HEK293T (cell line): ENCODE results near the gene USP37.
A peak's percentile ranks its signal among the peaks of the same experiment; 100 is the strongest.

ENCODE experiments used
- CTCF ChIA-PET: fragments of 350-600 bp; formaldehyde crosslinking; extraction: SDS; loops from one replicate; lab custom pipeline; 2021; ENCODE audit warnings: antibody characterized with exemption, inconsistent platforms; lab: Yijun Ruan, JAX
- POLR2A ChIA-PET: fragments of 350-600 bp; formaldehyde crosslinking; extraction: SDS; loops from one replicate; lab custom pipeline; 2020; ENCODE audit warnings: antibody characterized with exemption, inconsistent platforms; lab: Yijun Ruan, JAX
- DNase-seq: peaks from one replicate; pipeline ENCODE4 v3.0.0; 2012; ENCODE audit warnings: mixed read lengths; ENCODE audit errors: extremely low spot score
- ARNT ChIP-seq: fragments of 450-650 bp; IDR thresholded peaks from 2 replicates; pipeline ENCODE4 v1.6.1; 2017; ENCODE audit warnings: mild to moderate bottlenecking
- BHLHE40 ChIP-seq: fragments of 450-650 bp; IDR thresholded peaks from 2 replicates; pipeline ENCODE4 v1.6.1; 2016; ENCODE audit warnings: mild to moderate bottlenecking, moderate library complexity, borderline replicate concordance
- CTBP1 ChIP-seq: fragments of 450-650 bp; IDR thresholded peaks from 2 replicates; pipeline ENCODE4 v1.6.1; 2016; ENCODE audit warnings: borderline replicate concordance
- ELF4 ChIP-seq: fragments of 450-650 bp; IDR thresholded peaks from 2 replicates; pipeline ENCODE4 v1.6.1; 2017; ENCODE audit warnings: antibody characterized with exemption
- FOXA1 ChIP-seq: fragments of 450-650 bp; IDR thresholded peaks from 2 replicates; pipeline ENCODE4 v1.6.1; 2016; ENCODE audit warnings: mild to moderate bottlenecking
- FOXK2 ChIP-seq: fragments of 450-650 bp; IDR thresholded peaks from 2 replicates; pipeline ENCODE4 v1.6.1; 2016; ENCODE audit warnings: mild to moderate bottlenecking
- FOXM1 ChIP-seq: fragments of 450-650 bp; IDR thresholded peaks from 2 replicates; pipeline ENCODE4 v1.6.1; 2017; ENCODE audit warnings: mild to moderate bottlenecking, borderline replicate concordance
- HDGF ChIP-seq: fragments of 450-650 bp; IDR thresholded peaks from 2 replicates; pipeline ENCODE4 v1.6.1; 2017; ENCODE audit warnings: antibody characterized with exemption, borderline replicate concordance
- L3MBTL2 ChIP-seq: fragments of 450-650 bp; conservative IDR thresholded peaks from 2 replicates; pipeline ENCODE4 v1.6.1; 2016; ENCODE audit warnings: mild to moderate bottlenecking
- LEF1 ChIP-seq: fragments of 450-650 bp; IDR thresholded peaks from 2 replicates; pipeline ENCODE4 v1.6.1; 2017; ENCODE audit warnings: mild to moderate bottlenecking, borderline replicate concordance
- NFRKB ChIP-seq: fragments of 450-650 bp; IDR thresholded peaks from 2 replicates; pipeline ENCODE4 v1.6.1; 2016; ENCODE audit warnings: mild to moderate bottlenecking, moderate library complexity
- SP1 ChIP-seq: fragments of 450-650 bp; IDR thresholded peaks from 2 replicates; pipeline ENCODE4 v1.6.1; 2017
- SUZ12 ChIP-seq: fragments of 450-650 bp; IDR thresholded peaks from 2 replicates; pipeline ENCODE4 v1.6.1; 2016; ENCODE audit warnings: mild to moderate bottlenecking
- TARDBP ChIP-seq: fragments of 450-650 bp; IDR thresholded peaks from 2 replicates; pipeline ENCODE4 v1.6.1; 2016
- ZNF384 ChIP-seq: fragments of 450-650 bp; IDR thresholded peaks from 2 replicates; pipeline ENCODE4 v1.6.1; 2016
- TF ChIP-seq, protein P1 (sequence below): fragments of 450-650 bp; IDR thresholded peaks from 2 replicates; pipeline ENCODE4 v1.6.1; 2016

The USP37 gene

DNA sequence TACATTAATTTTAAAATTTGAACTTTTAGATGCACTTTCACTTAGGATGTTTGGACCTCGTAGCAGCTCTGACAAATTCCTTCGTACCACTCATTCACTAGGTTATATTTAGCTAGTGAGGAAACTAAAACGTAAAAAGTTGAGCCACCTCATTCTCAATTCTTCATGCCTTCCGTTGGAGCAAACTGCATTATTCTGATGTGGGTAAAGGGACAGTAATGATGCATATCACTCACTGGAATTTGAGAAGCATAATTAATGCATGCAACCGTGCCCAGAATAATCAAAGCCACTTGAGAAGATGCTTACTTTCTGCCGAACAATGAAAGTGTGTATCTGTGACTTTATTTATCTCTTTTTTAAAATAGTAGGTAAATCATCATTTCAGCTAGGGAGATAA is 2.7 kb upstream of the USP37 start:
- TF ChIP-seq FOXK2 (no peak), NFRKB (no peak), L3MBTL2 (no peak), HDGF (no peak), SP1 (no peak), FOXM1 (no peak), CTBP1 (no peak), ZNF384 (no peak), ELF4 (no peak), TARDBP (no peak), FOXA1 (no peak), ARNT (no peak), LEF1 (no peak), BHLHE40 (no peak), SUZ12 (no peak)
- TF ChIP-seq, protein P1, sequence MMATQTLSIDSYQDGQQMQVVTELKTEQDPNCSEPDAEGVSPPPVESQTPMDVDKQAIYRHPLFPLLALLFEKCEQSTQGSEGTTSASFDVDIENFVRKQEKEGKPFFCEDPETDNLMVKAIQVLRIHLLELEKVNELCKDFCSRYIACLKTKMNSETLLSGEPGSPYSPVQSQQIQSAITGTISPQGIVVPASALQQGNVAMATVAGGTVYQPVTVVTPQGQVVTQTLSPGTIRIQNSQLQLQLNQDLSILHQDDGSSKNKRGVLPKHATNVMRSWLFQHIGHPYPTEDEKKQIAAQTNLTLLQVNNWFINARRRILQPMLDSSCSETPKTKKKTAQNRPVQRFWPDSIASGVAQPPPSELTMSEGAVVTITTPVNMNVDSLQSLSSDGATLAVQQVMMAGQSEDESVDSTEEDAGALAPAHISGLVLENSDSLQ, result no peak
- no peak for DNase-seq
- ChIA-PET POLR2A (interaction anchor here (2.0 kb wide), 1 partner anchor 89 kb away, joined by 5 read pairs; the partner anchor contains the start of genes BCS1L and ZNF142), CTCF (no interaction called here)

- ChIA-PET POLR2A (interaction anchor here (2.0 kb wide), 1 partner anchor 89 kb away, joined by 5 read pairs; the partner anchor contains the start of genes BCS1L and ZNF142), CTCF (no interaction called here)
- no peak for DNase-seq
Observed at GRCh38 chr2:218569661-218570500, 1.7 kb upstream of the USP37 start.

GRCh38 chr2:218569038-218569431 is 884 bp upstream of the USP37 start:
- CTCF ChIA-PET, result interaction anchor here (0.6 kb wide), 1 partner anchor 153 kb away, joined by 6 read pairs; no protein-coding TSS in a partner anchor
- POLR2A ChIA-PET, result interaction anchor here (2.0 kb wide), 1 partner anchor 90 kb away, joined by 5 read pairs; the partner anchor contains the start of genes BCS1L and ZNF142
- DNase-seq, result peak; percentile 35
- no peak for TF ChIP-seq FOXM1
- no peak for TF ChIP-seq BHLHE40
- TF ChIP-seq ZNF384, result no peak
- TF ChIP-seq FOXA1, result no peak
- TF ChIP-seq, protein P1, result peak; percentile 54; the same call in 1 of the 2 replicates
- no peak for TF ChIP-seq ELF4

More at GRCh38 chr2:218569661-218570500, 1.7 kb upstream of the USP37 start:
- no peak for TF ChIP-seq LEF1
- TF ChIP-seq CTBP1, result no peak
- TF ChIP-seq BHLHE40, result no peak
- TF ChIP-seq, protein P1, result peak; percentile 35; the same call in 1 of the 2 replicates

- no peak for DNase-seq
- CTCF ChIA-PET, result no interaction called here
- POLR2A ChIA-PET, result interaction anchor here (0.9 kb wide), 1 partner anchor 11 kb away, joined by 7 read pairs; no protein-coding TSS in a partner anchor
- TF ChIP-seq FOXK2 (no peak), NFRKB (no peak), ELF4 (no peak), CTBP1 (no peak)
Observed at GRCh38 chr2:218567797-218568189, 358 bp downstream of the USP37 start.

- no peak for DNase-seq
- ChIA-PET POLR2A (no interaction called here), CTCF (no interaction called here)
- TF ChIP-seq LEF1, result no peak
- TF ChIP-seq FOXM1, result no peak
- TF ChIP-seq FOXA1, result no peak
- TF ChIP-seq ARNT, result no peak
- TF ChIP-seq FOXK2, result no peak
- TF ChIP-seq L3MBTL2, result no peak
Observed at GRCh38 chr2:218566296-218566695, 1.9 kb downstream of the USP37 start.

GRCh38 chr2:218564056-218564455 is 4.1 kb downstream of the USP37 start:
- ChIA-PET POLR2A (no interaction called here), CTCF (no interaction called here)
- DNase-seq, result no peak
- TF ChIP-seq SP1 (no peak), HDGF (no peak), FOXA1 (no peak), L3MBTL2 (no peak), CTBP1 (no peak), BHLHE40 (no peak), ZNF384 (no peak), ARNT (no peak), ELF4 (no peak), TARDBP (no peak), FOXM1 (no peak)
- TF ChIP-seq, protein P1, result no peak
